Measurements from ENCODE around the gene ARFGAP3. TPM values are rescaled to one million over a fixed set of nuclear protein-coding genes. Genes with fewer than 3 reads are reported as not detected.
A peak's percentile ranks its signal among the peaks of the same experiment; 100 is the strongest.

Gene ARFGAP3
- total RNA-seq, 4 donors from 2014 or later, result 43.0 to 106 (median 50.5) TPM

- ATAC-seq (ENCODE audit: low FRiP score) (no peak), DNase-seq (ENCODE audit: low spot score) (no peak)
- TF ChIP-seq CTCF (IDR thresholded peaks at IDR 0.05), result no peak
Measured at GRCh38 chr22:42830161-42830560, 26.9 kb downstream of the ARFGAP3 start.

- no peak for DNase-seq (ENCODE audit: low spot score)
- TF ChIP-seq CTCF (IDR thresholded peaks at IDR 0.05), result no peak
- no peak for ATAC-seq (ENCODE audit: low FRiP score)
Measured at GRCh38 chr22:42829302-42829701, 27.8 kb downstream of the ARFGAP3 start.

- no peak for ATAC-seq (ENCODE audit: low FRiP score)
- no peak for TF ChIP-seq CTCF (IDR thresholded peaks at IDR 0.05)
- DNase-seq (ENCODE audit: low spot score), result no peak
Measured at GRCh38 chr22:42825796-42826195, 31.3 kb downstream of the ARFGAP3 start.

- TF ChIP-seq CTCF (IDR thresholded peaks at IDR 0.05), result no peak
- ATAC-seq (ENCODE audit: low FRiP score) (no peak), DNase-seq (ENCODE audit: low spot score) (no peak)
Measured at GRCh38 chr22:42821386-42821785, 35.7 kb downstream of the ARFGAP3 start.

GRCh38 chr22:42820045-42820763 is 36.9 kb downstream of the ARFGAP3 start:
- DNase-seq (ENCODE audit: low spot score), result no peak
- ATAC-seq (ENCODE audit: low FRiP score), result peak; percentile 47
- TF ChIP-seq CTCF (IDR thresholded peaks at IDR 0.05), result no peak

- no peak for TF ChIP-seq CTCF (IDR thresholded peaks at IDR 0.05)
- DNase-seq (ENCODE audit: low spot score) (no peak), ATAC-seq (ENCODE audit: low FRiP score) (no peak)
Measured at GRCh38 chr22:42819412-42820044, 37.5 kb downstream of the ARFGAP3 start.

- no peak for TF ChIP-seq CTCF (IDR thresholded peaks at IDR 0.05)
- no peak for DNase-seq (ENCODE audit: low spot score)
- ATAC-seq (ENCODE audit: low FRiP score), result no peak
Measured at GRCh38 chr22:42817556-42817955, 39.5 kb downstream of the ARFGAP3 start.

Data from omental fat pad (tissue), 4 donors.